ENCODE data around the gene C19orf25.

- TF ChIP-seq POLR2A (IDR thresholded peaks at IDR 0.05; ENCODE audit: low read depth, low read length): no peak
- no peak for TF ChIP-seq TAF1 (IDR thresholded peaks at IDR 0.05; ENCODE audit: low read depth, low read length)
Observed at GRCh38 chr19:1518471-1518870, 39.5 kb upstream of the C19orf25 start.
